ENCODE results near the gene SERPINB6. TPM values are rescaled to one million over a fixed set of nuclear protein-coding genes. Genes with fewer than 3 reads are reported as not detected.
A peak's percentile ranks its signal among the peaks of the same experiment; 100 is the strongest.

SERPINB6 gene
- total RNA-seq, 1 experiment from 2014 or later: 131 TPM

DNA sequence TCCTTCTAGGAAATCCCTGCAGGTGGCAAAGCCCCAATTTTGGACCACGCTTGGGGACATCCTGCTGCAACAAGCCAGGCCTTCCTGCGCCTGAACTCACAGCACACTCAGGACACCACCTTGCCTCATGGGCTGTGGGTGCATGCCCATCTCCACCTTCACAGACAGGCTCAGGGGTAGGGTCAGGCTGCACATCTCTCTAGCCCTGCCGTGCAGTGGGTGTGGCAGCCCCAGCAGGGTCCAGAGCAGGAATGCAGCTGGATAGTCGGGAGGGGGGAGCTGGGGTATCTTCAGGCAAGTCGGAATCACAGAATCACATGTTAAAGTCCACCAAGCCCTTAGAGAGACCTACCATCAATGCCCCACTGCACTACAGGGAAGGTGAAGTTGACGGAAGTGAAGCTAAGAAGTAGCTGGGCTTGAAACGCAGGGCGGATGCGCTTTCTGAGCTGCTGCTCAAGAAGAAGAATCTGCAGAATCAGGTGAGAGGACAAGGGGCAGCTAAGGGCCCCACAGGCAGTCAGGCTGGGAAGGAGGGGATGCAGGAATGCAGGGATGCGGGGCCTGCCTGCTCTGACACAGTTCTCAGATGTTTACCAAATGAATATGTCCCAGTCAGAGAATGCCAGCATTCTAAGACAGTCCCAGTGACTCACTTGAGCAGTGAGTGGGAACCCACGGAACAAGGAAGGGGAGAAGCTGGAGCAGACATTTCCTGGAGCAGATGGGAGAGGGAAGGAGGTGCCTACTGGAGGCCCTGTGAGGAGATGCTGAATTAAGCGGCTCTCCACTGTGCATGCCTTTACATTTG, 11.3 kb downstream of the SERPINB6 start:
- no peak for DNase-seq (ENCODE audit: low read depth, low spot score)
- ChIA-PET POLR2A (no interaction called here), CTCF (no interaction called here)
- TF ChIP-seq POLR2AphosphoS5 (IDR thresholded peaks at IDR 0.05; ENCODE audit: low read depth, low read length): no peak
- no peak for TF ChIP-seq TCF7L2 (IDR thresholded peaks at IDR 0.05; ENCODE audit: low read depth, low read length)
- TF ChIP-seq REST (IDR thresholded peaks at IDR 0.05; ENCODE audit: insufficient read depth in 1 of 2, low read depth in 2 of 2, low read length in 1 of 2): no peak
- TF ChIP-seq, protein P1, sequence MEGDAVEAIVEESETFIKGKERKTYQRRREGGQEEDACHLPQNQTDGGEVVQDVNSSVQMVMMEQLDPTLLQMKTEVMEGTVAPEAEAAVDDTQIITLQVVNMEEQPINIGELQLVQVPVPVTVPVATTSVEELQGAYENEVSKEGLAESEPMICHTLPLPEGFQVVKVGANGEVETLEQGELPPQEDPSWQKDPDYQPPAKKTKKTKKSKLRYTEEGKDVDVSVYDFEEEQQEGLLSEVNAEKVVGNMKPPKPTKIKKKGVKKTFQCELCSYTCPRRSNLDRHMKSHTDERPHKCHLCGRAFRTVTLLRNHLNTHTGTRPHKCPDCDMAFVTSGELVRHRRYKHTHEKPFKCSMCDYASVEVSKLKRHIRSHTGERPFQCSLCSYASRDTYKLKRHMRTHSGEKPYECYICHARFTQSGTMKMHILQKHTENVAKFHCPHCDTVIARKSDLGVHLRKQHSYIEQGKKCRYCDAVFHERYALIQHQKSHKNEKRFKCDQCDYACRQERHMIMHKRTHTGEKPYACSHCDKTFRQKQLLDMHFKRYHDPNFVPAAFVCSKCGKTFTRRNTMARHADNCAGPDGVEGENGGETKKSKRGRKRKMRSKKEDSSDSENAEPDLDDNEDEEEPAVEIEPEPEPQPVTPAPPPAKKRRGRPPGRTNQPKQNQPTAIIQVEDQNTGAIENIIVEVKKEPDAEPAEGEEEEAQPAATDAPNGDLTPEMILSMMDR (IDR thresholded peaks at IDR 0.05): no peak
- TF ChIP-seq SIN3A (IDR thresholded peaks at IDR 0.05; ENCODE audit: borderline replicate concordance, insufficient read depth, low read depth, low read length): no peak
- H3K4me1 ChIP-seq (ENCODE audit: control insufficient read depth, insufficient read depth, low read length): peaks cover 18% of the 10 kb centered on the region
- in situ Hi-C loops (cut with HindIII; ENCODE audit: low pct_unique_long_range_greater_than_20kb, low sequenced_read_pairs) (no loop called here), intact Hi-C loops (cut with micrococcal nuclease; ENCODE audit: unreplicated experiment) (no loop called here)
- no peaks in the 10 kb centered on the region for H3K9me3 ChIP-seq (ENCODE audit: control insufficient read depth, insufficient read depth, low read depth, low read length)
- no peaks in the 10 kb centered on the region for H3K36me3 ChIP-seq (ENCODE audit: control insufficient read depth, insufficient read depth, low read length)
- no peaks in the 10 kb centered on the region for H3K27me3 ChIP-seq (ENCODE audit: control insufficient read depth, insufficient read depth, low read length)
- H3K4me3 ChIP-seq (ENCODE audit: low read depth in 2 of 2, low read length in 2 of 2): no peak overlapping the region
- H3K27ac ChIP-seq (ENCODE audit: low read length): no peak overlapping the region
- BruUV-seq (replicated peaks): no TSS peak
- ATAC-seq: peak; percentile 61

DNA sequence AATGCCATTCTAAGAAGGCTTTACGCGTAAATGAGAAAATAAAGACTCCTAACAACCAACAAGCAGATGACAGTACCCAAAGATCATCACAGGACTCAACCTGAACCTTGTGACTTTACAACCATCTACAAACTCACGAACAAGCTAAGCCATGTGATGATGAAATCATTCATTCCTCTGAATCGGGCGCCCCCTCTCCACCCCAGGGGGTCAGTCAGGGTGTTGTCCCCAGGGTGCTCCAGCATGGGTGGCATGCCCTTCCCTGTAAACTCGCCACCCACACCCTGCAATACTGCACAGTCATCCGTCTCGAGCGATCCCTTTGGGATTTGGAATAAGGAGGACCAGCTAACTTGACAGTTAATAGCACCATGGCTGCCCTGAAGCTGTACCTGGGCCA, 12.6 kb downstream of the SERPINB6 start:
- no peak for DNase-seq (ENCODE audit: low read depth, low spot score)
- ATAC-seq: no peak
- Histone ChIP-seq H3K4me1 (ENCODE audit: control insufficient read depth, insufficient read depth, low read length) (peaks cover 18% of the 10 kb centered on the region), H3K4me3 (ENCODE audit: low read depth in 2 of 2, low read length in 2 of 2) (no peak overlapping the region), H3K27ac (ENCODE audit: low read length) (no peak overlapping the region), H3K27me3 (ENCODE audit: control insufficient read depth, insufficient read depth, low read length) (no peaks in the 10 kb centered on the region), H3K36me3 (ENCODE audit: control insufficient read depth, insufficient read depth, low read length) (no peaks in the 10 kb centered on the region), H3K9me3 (ENCODE audit: control insufficient read depth, insufficient read depth, low read depth, low read length) (no peaks in the 10 kb centered on the region)
- in situ Hi-C loops (cut with HindIII; ENCODE audit: low pct_unique_long_range_greater_than_20kb, low sequenced_read_pairs) (no loop called here), intact Hi-C loops (cut with micrococcal nuclease; ENCODE audit: unreplicated experiment) (no loop called here)
- CTCF ChIA-PET: no interaction called here
- BruUV-seq (replicated peaks): no TSS peak
- POLR2A ChIA-PET: no interaction called here
- TF ChIP-seq POLR2AphosphoS5 (IDR thresholded peaks at IDR 0.05; ENCODE audit: low read depth, low read length): no peak
- TF ChIP-seq TCF7L2 (IDR thresholded peaks at IDR 0.05; ENCODE audit: low read depth, low read length): no peak
- no peak for TF ChIP-seq SIN3A (IDR thresholded peaks at IDR 0.05; ENCODE audit: borderline replicate concordance, insufficient read depth, low read depth, low read length)
- TF ChIP-seq REST (IDR thresholded peaks at IDR 0.05; ENCODE audit: insufficient read depth in 1 of 2, low read depth in 2 of 2, low read length in 1 of 2): no peak
- TF ChIP-seq, protein P1 (IDR thresholded peaks at IDR 0.05): no peak
